Naive thymus-derived CD8-positive, alpha-beta T cell (primary cell): Measurements from ENCODE around the gene EXOSC2. TPM values are rescaled to one million over a fixed set of nuclear protein-coding genes. Genes with fewer than 3 reads are reported as not detected.

Experiments
- ATAC-seq, 2 donors: fragments of 150-1000 bp; cut with Tn5 transposase in 1 of 2; sonication (Bioruptor Pico), chemical (Tn5 transposase) in 1 of 2; 1 replicate in 1 of 2; 2 replicates in 1 of 2; pipeline ENCODE4 v1.10.0; 2021; ENCODE audit warnings: mild to moderate bottlenecking in 2 of 2, moderate library complexity in 2 of 2
- POLR2A ChIA-PET: fragments of 350-600 bp; sonication (Branson Sonifier 250); formaldehyde crosslinking; loops from one replicate; lab custom pipeline; 2021; ENCODE audit warnings: antibody characterized with exemption; lab: Charles Lee
- DNase-seq, 10 donors: peaks; one replicate each; pipeline versions ENCODE4 v3.0.0 to v3.0.0-alpha.2; 2020 to 2022
- H3K27ac Mint-ChIP-seq, 10 donors: one replicate each; pipeline ENCODE4 v1.8.0; 2020 to 2022; ENCODE audit warnings: mild to moderate bottlenecking in 10 of 10, mixed read lengths in 10 of 10, moderate library complexity in 4 of 10, inconsistent platforms in 1 of 10
- H3K27me3 Mint-ChIP-seq, 5 donors: one replicate each; pipeline ENCODE4 v1.8.0; 2021 to 2022; ENCODE audit warnings: mixed read lengths in 5 of 5
- H3K36me3 Mint-ChIP-seq, 3 donors: one replicate each; pipeline ENCODE4 v1.8.0; 2020 to 2022; ENCODE audit warnings: mixed read lengths in 3 of 3, mild to moderate bottlenecking in 2 of 3, inconsistent platforms in 1 of 3
- H3K4me1 Mint-ChIP-seq, 4 donors: one replicate each; pipeline ENCODE4 v1.8.0; 2021 to 2022; ENCODE audit warnings: mixed read lengths in 4 of 4
- H3K4me3 Mint-ChIP-seq, 10 donors: one replicate each; pipeline ENCODE4 v1.8.0; 2020 to 2022; ENCODE audit warnings: mild to moderate bottlenecking in 10 of 10, mixed read lengths in 10 of 10, moderate library complexity in 6 of 10, inconsistent platforms in 1 of 10
- H3K9me3 Mint-ChIP-seq, 9 donors: one replicate each; pipeline ENCODE4 v1.8.0; 2020 to 2022; ENCODE audit warnings: mixed read lengths in 9 of 9, mild to moderate bottlenecking in 3 of 9, inconsistent platforms in 1 of 9, moderate library complexity in 1 of 9
- polyA plus RNA-seq, 3 donors: library from polyadenylated mRNA; unstranded; fragments of 300-500 nt; fragmentation: Illumina TruSeq; gene quantifications; one replicate each; pipeline ENCODE4 v1.2.3, GENCODE V29; 2021
- total RNA-seq, 8 experiments: library from RNA in 2 of 8; stranded (reverse) in 2 of 8; gene quantifications; one replicate each; pipeline ENCODE4 v1.2.3 and lab custom pipeline; 2021 to 2026

EXOSC2 gene
- total and polyA plus RNA-seq, 5 experiments from 2014 or later = 18.7 to 71.3 (median 31.1) TPM

- Mint-ChIP-seq H3K9me3 (no peaks in the 10 kb centered on the region), H3K27ac (no peak overlapping the region), H3K4me3 (peak overlapping the region; percentile 54 to 87 (median 70)), H3K27me3 (peaks cover 19 to 81% (median 50%) of the 10 kb centered on the region in 5 donors), H3K4me1 (peaks cover 11 to 35% (median 27%) of the 10 kb centered on the region in 4 donors), H3K36me3 (peaks cover 0 to 11% (median 0%) of the 10 kb centered on the region in 3 donors)
- DNase-seq = no peak
- POLR2A ChIA-PET = no interaction called here
- ATAC-seq = peak in 1 of 2 donors; percentile 41
These were observed 30.7 kb upstream of the EXOSC2 start for GRCh38 chr9:130662970-130663257.

GRCh38 chr9:130663258-130663976 is 30.2 kb upstream of the EXOSC2 start:
- POLR2A ChIA-PET = no interaction called here
- H3K4me3 Mint-ChIP-seq = peak overlapping the region; percentile 54 to 87 (median 70)
- peak; percentile 67 to 68 for ATAC-seq

GRCh38 chr9:130663977-130664250 is 29.7 kb upstream of the EXOSC2 start:
- peaks cover 10 to 32% (median 27%) of the 10 kb centered on the region in 4 donors for H3K4me1 Mint-ChIP-seq
- POLR2A ChIA-PET = no interaction called here
- no peaks in the 10 kb centered on the region for H3K9me3 Mint-ChIP-seq
- peak overlapping the region in 8 of 10 donors; percentile 14 to 87 (median 48) for H3K4me3 Mint-ChIP-seq
- peaks cover 0 to 11% (median 0%) of the 10 kb centered on the region in 3 donors for H3K36me3 Mint-ChIP-seq
- peaks cover 15 to 80% (median 46%) of the 10 kb centered on the region in 5 donors for H3K27me3 Mint-ChIP-seq
- H3K27ac Mint-ChIP-seq = no peak overlapping the region
- DNase-seq (no peak), ATAC-seq (no peak)

More at GRCh38 chr9:130663258-130663976, 30.2 kb upstream of the EXOSC2 start:
- Mint-ChIP-seq H3K36me3 (peaks cover 0 to 11% (median 0%) of the 10 kb centered on the region in 3 donors), H3K27me3 (peaks cover 18 to 81% (median 50%) of the 10 kb centered on the region in 5 donors), H3K27ac (no peak overlapping the region), H3K4me1 (peaks cover 11 to 34% (median 27%) of the 10 kb centered on the region in 4 donors), H3K9me3 (no peaks in the 10 kb centered on the region)
- DNase-seq = no peak

- Mint-ChIP-seq H3K4me3 (peak within 1 kb of the TSS; percentile 19 to 87 (median 62)), H3K9me3 (no peaks in the 10 kb centered on the region), H3K27ac (no peak within 1 kb of the TSS), H3K27me3 (peaks cover 15 to 74% (median 44%) of the 10 kb centered on the region in 5 donors), H3K36me3 (peaks cover 0 to 9% (median 0%) of the 10 kb centered on the region in 3 donors), H3K4me1 (peaks cover 10 to 32% (median 27%) of the 10 kb centered on the region in 4 donors)
- POLR2A ChIA-PET = interaction anchor here (1.5 kb wide), 1 partner anchor 29 kb away, joined by 4 read pairs; the partner anchor contains the start of gene EXOSC2
- DNase-seq (no peak), ATAC-seq (no peak)
These were observed 29.1 kb upstream of the EXOSC2 start, which contains the start of gene PRDM12 for GRCh38 chr9:130664251-130665028. PRDM12 (plus strand) TSS chr9:130664594; CDS start chr9:130664654, 60 bp downstream.

GRCh38 chr9:130665029-130665430 is 28.6 kb upstream of the EXOSC2 start:
- peaks cover 15 to 69% (median 39%) of the 10 kb centered on the region in 5 donors for H3K27me3 Mint-ChIP-seq
- H3K9me3 Mint-ChIP-seq = no peaks in the 10 kb centered on the region
- POLR2A ChIA-PET = interaction anchor here (1.5 kb wide), 1 partner anchor 28 kb away, joined by 4 read pairs; the partner anchor contains the start of gene EXOSC2
- DNase-seq (no peak), ATAC-seq (no peak)
- H3K27ac Mint-ChIP-seq = no peak overlapping the region
- H3K4me3 Mint-ChIP-seq = peak overlapping the region in 7 of 10 donors; percentile 42 to 81 (median 71)
- H3K36me3 Mint-ChIP-seq = peaks cover 0 to 7% (median 0%) of the 10 kb centered on the region in 3 donors
- H3K4me1 Mint-ChIP-seq = peaks cover 8 to 30% (median 24%) of the 10 kb centered on the region in 4 donors

- DNase-seq (no peak), ATAC-seq (peak; percentile 24 to 50)
- peaks cover 0 to 7% (median 0%) of the 10 kb centered on the region in 3 donors for H3K36me3 Mint-ChIP-seq
- peak overlapping the region in 8 of 10 donors; percentile 37 to 81 (median 66) for H3K4me3 Mint-ChIP-seq
- POLR2A ChIA-PET = interaction anchor here (0.5 to 1.5 kb wide), 2 partner anchors 27 to 203 kb away, joined by 3 to 4 read pairs; partner anchors contain the start of gene EXOSC2
- no peaks in the 10 kb centered on the region for H3K9me3 Mint-ChIP-seq
- H3K4me1 Mint-ChIP-seq = peaks cover 8 to 28% (median 24%) of the 10 kb centered on the region in 4 donors
- H3K27ac Mint-ChIP-seq = no peak overlapping the region
- H3K27me3 Mint-ChIP-seq = peaks cover 17 to 66% (median 39%) of the 10 kb centered on the region in 5 donors
These were observed 27.9 kb upstream of the EXOSC2 start for GRCh38 chr9:130665431-130666392.

GRCh38 chr9:130666393-130667119 is 27.0 kb upstream of the EXOSC2 start:
- ATAC-seq (no peak), DNase-seq (no peak)
- peaks cover 0 to 7% (median 0%) of the 10 kb centered on the region in 3 donors for H3K36me3 Mint-ChIP-seq
- H3K27me3 Mint-ChIP-seq = peaks cover 19 to 62% (median 39%) of the 10 kb centered on the region in 5 donors
- peaks cover 8 to 28% (median 23%) of the 10 kb centered on the region in 4 donors for H3K4me1 Mint-ChIP-seq
- H3K27ac Mint-ChIP-seq = no peak overlapping the region
- POLR2A ChIA-PET = interaction anchor here (0.5 kb wide), 1 partner anchor 204 kb away, joined by 3 read pairs; no protein-coding TSS in a partner anchor
- peak overlapping the region in 4 of 10 donors; percentile 19 to 60 (median 44) for H3K4me3 Mint-ChIP-seq
- H3K9me3 Mint-ChIP-seq = no peaks in the 10 kb centered on the region

- peak overlapping the region in 1 of 10 donors; percentile 59 for H3K27ac Mint-ChIP-seq
- POLR2A ChIA-PET = no interaction called here
- peak overlapping the region in 2 of 10 donors; percentile 39 to 48 for H3K4me3 Mint-ChIP-seq
- H3K27me3 Mint-ChIP-seq = peaks cover 17 to 56% (median 34%) of the 10 kb centered on the region in 5 donors
- no peak for DNase-seq
- H3K4me1 Mint-ChIP-seq = peaks cover 8 to 26% (median 19%) of the 10 kb centered on the region in 4 donors
- peaks cover 0 to 7% (median 0%) of the 10 kb centered on the region in 3 donors for H3K36me3 Mint-ChIP-seq
- H3K9me3 Mint-ChIP-seq = no peaks in the 10 kb centered on the region
- ATAC-seq = no peak
These were observed 26.5 kb upstream of the EXOSC2 start for GRCh38 chr9:130667120-130667435.

GRCh38 chr9:130668196-130668595 is 25.4 kb upstream of the EXOSC2 start:
- Mint-ChIP-seq H3K9me3 (no peaks in the 10 kb centered on the region), H3K27me3 (peaks cover 11 to 45% (median 26%) of the 10 kb centered on the region in 5 donors), H3K4me3 (no peak overlapping the region), H3K27ac (no peak overlapping the region), H3K36me3 (no peaks in the 10 kb centered on the region), H3K4me1 (peaks cover 3 to 18% (median 11%) of the 10 kb centered on the region in 4 donors)
- POLR2A ChIA-PET = interaction anchor here (0.5 kb wide), 1 partner anchor 1795 kb away, joined by 3 read pairs; no protein-coding TSS in a partner anchor
- no peak for DNase-seq
- ATAC-seq = no peak

GRCh38 chr9:130668659-130669058 is 24.9 kb upstream of the EXOSC2 start:
- POLR2A ChIA-PET = no interaction called here
- H3K9me3 Mint-ChIP-seq = no peaks in the 10 kb centered on the region
- H3K36me3 Mint-ChIP-seq = no peaks in the 10 kb centered on the region
- DNase-seq (no peak), ATAC-seq (no peak)
- no peak overlapping the region for H3K27ac Mint-ChIP-seq
- peaks cover 3 to 14% (median 9%) of the 10 kb centered on the region in 4 donors for H3K4me1 Mint-ChIP-seq
- H3K4me3 Mint-ChIP-seq = no peak overlapping the region
- H3K27me3 Mint-ChIP-seq = peaks cover 11 to 42% (median 26%) of the 10 kb centered on the region in 5 donors

GRCh38 chr9:130669965-130670364 is 23.6 kb upstream of the EXOSC2 start:
- no peak for ATAC-seq
- peaks cover 11 to 32% (median 26%) of the 10 kb centered on the region in 5 donors for H3K27me3 Mint-ChIP-seq

More at GRCh38 chr9:130669965-130670364, 23.6 kb upstream of the EXOSC2 start:
- POLR2A ChIA-PET = no interaction called here
- DNase-seq = no peak
- Mint-ChIP-seq H3K9me3 (no peaks in the 10 kb centered on the region), H3K4me3 (no peak overlapping the region), H3K4me1 (peaks cover 2 to 8% (median 7%) of the 10 kb centered on the region in 4 donors), H3K36me3 (no peaks in the 10 kb centered on the region), H3K27ac (no peak overlapping the region)
